Urinary bladder (tissue), 4 donors: ENCODE data around the gene RASD1. TPM values are rescaled to one million over a fixed set of nuclear protein-coding genes. Genes with fewer than 3 reads are reported as not detected.

Experiments used
- DNase-seq: peaks from one replicate; pipeline ENCODE4 v3.0.0-alpha.2; 2015; ENCODE audit errors: extremely low spot score
- H3K27ac ChIP-seq: one replicate; pipeline ENCODE4 v1.5.1; 2013; ENCODE audit warnings: low read depth, mild to moderate bottlenecking, moderate library complexity
- H3K36me3 ChIP-seq: one replicate; pipeline ENCODE4 v1.6.1; 2013; ENCODE audit warnings: mild to moderate bottlenecking, moderate library complexity; ENCODE audit not compliant: insufficient read depth
- H3K4me1 ChIP-seq: one replicate; pipeline ENCODE4 v1.6.1; 2013; ENCODE audit warnings: mild to moderate bottlenecking, moderate library complexity; ENCODE audit not compliant: insufficient read depth
- H3K4me3 ChIP-seq: one replicate; pipeline ENCODE4 v1.5.1; 2013; ENCODE audit warnings: low read depth, low read length
- WGBS: extraction: QIAGEN DNeasy Blood & Tissue Kit; methylation state at CpG from one replicate; pipeline ENCODE4 v1.1.7; 2013; 5-methylcytosine and 5-hydroxymethylcytosine counted together
- polyA plus RNA-seq: library from polyadenylated mRNA; stranded (reverse); fragments of 200-250 nt; gene quantifications from one replicate; pipeline ENCODE4 v1.2.3, GENCODE V29; 2013
- total RNA-seq: library from RNA; depleted of rRNA; stranded (reverse); fragments of >200 nt; gene quantifications from one replicate; pipeline ENCODE4 v1.2.3, GENCODE V29; 2014
- donor health status: healthy with polysubstance abuse.
- donor health status: healthy.

The RASD1 gene
- total and polyA plus RNA-seq, 2 donors = 2.6 to 12.5 TPM

GRCh38 chr17:17502741-17503565 lies 6.8 kb upstream of the RASD1 start:
- Histone ChIP-seq H3K4me1 (no peaks in the 10 kb centered on the region), H3K36me3 (no peaks in the 10 kb centered on the region), H3K4me3 (no peak overlapping the region), H3K27ac (no peak overlapping the region)
- 90% methylated on average over 21 of the region's 21 CpGs for WGBS
- no peak for DNase-seq

- no peaks in the 10 kb centered on the region for H3K4me1 ChIP-seq
- WGBS = 68% methylated on average over 14 of the region's 14 CpGs
- DNase-seq = no peak
- no peaks in the 10 kb centered on the region for H3K36me3 ChIP-seq
- no peak overlapping the region for H3K27ac ChIP-seq
- H3K4me3 ChIP-seq = no peak overlapping the region
Observed at GRCh38 chr17:17500999-17501605, 4.9 kb upstream of the RASD1 start.

- Histone ChIP-seq H3K36me3 (no peaks in the 10 kb centered on the region), H3K4me1 (no peaks in the 10 kb centered on the region), H3K27ac (no peak overlapping the region), H3K4me3 (no peak overlapping the region)
- no peak for DNase-seq
- 87% methylated on average over 17 of the region's 17 CpGs for WGBS
Observed at GRCh38 chr17:17499402-17500145, 3.4 kb upstream of the RASD1 start.

- Histone ChIP-seq H3K27ac (no peak overlapping the region), H3K4me3 (no peak overlapping the region), H3K36me3 (no peaks in the 10 kb centered on the region), H3K4me1 (no peaks in the 10 kb centered on the region)
- 90% methylated on average over 16 of the region's 16 CpGs for WGBS
- no peak for DNase-seq
Observed at GRCh38 chr17:17498606-17499301, 2.6 kb upstream of the RASD1 start.

GRCh38 chr17:17497845-17498520 lies 1.8 kb upstream of the RASD1 start:
- Histone ChIP-seq H3K4me1 (no peaks in the 10 kb centered on the region), H3K36me3 (no peaks in the 10 kb centered on the region), H3K4me3 (no peak overlapping the region), H3K27ac (no peak overlapping the region)
- DNase-seq = no peak
- 94% methylated on average over 10 of the region's 10 CpGs for WGBS

GRCh38 chr17:17497065-17497844 lies 1.1 kb upstream of the RASD1 start:
- DNase-seq = no peak
- Histone ChIP-seq H3K4me3 (no peak overlapping the region), H3K4me1 (no peaks in the 10 kb centered on the region), H3K27ac (no peak overlapping the region), H3K36me3 (no peaks in the 10 kb centered on the region)
- 38% methylated on average over 19 of the region's 19 CpGs for WGBS

GRCh38 chr17:17495536-17496188 lies 533 bp downstream of the RASD1 start:
- Histone ChIP-seq H3K4me1 (no peaks in the 10 kb centered on the region), H3K4me3 (peak overlapping the region; percentile 47), H3K36me3 (peaks cover 3% of the 10 kb centered on the region), H3K27ac (no peak overlapping the region)
- WGBS = 1% methylated on average over 65 of the region's 65 CpGs
- no peak for DNase-seq

- Histone ChIP-seq H3K4me1 (no peaks in the 10 kb centered on the region), H3K4me3 (peak overlapping the region; percentile 47), H3K27ac (no peak overlapping the region), H3K36me3 (peaks cover 3% of the 10 kb centered on the region)
- 2% methylated on average over 71 of the region's 71 CpGs for WGBS
- no peak for DNase-seq
Observed at GRCh38 chr17:17494870-17495535, 1.2 kb downstream of the RASD1 start.

- H3K27ac ChIP-seq = no peak overlapping the region
- H3K36me3 ChIP-seq = peaks cover 3% of the 10 kb centered on the region
- H3K4me3 ChIP-seq = peak overlapping the region; percentile 47
- whole genome bisulfite sequencing = 37% methylated on average over 14 of the region's 14 CpGs
- H3K4me1 ChIP-seq = no peaks in the 10 kb centered on the region
- DNase-seq = no peak
Observed at GRCh38 chr17:17494499-17494869, 1.7 kb downstream of the RASD1 start.

GRCh38 chr17:17493986-17494466 lies 2.2 kb downstream of the RASD1 start:
- DNase-seq = no peak
- peaks cover 3% of the 10 kb centered on the region for H3K36me3 ChIP-seq
- WGBS = 84% methylated on average over 5 of the region's 5 CpGs
- no peak overlapping the region for H3K27ac ChIP-seq
- no peak overlapping the region for H3K4me3 ChIP-seq
- H3K4me1 ChIP-seq = no peaks in the 10 kb centered on the region

GRCh38 chr17:17493249-17493985 lies 2.8 kb downstream of the RASD1 start:
- no peak overlapping the region for H3K4me3 ChIP-seq
- DNase-seq = no peak
- no peak overlapping the region for H3K27ac ChIP-seq
- H3K36me3 ChIP-seq = peaks cover 3% of the 10 kb centered on the region
- H3K4me1 ChIP-seq = no peaks in the 10 kb centered on the region
- WGBS = 79% methylated on average over 15 of the region's 15 CpGs
